Endometrium (tissue), 2 donors: ENCODE data around the gene CPZ.
"Not testable (repeated sequence)": the region's sequence is repeated elsewhere in the genome, so short reads cannot be mapped to it uniquely, and the experiment has no call there.

Experiments
- FAIRE-seq: peaks from 2 replicates; lab custom pipeline; 2012; peaks lifted over from hg19 to GRCh38; lab: Jason Lieb, UNC
- donor health status: control.
- donor health status: control.

Gene CPZ

GRCh38 chr4:8612646-8613045, 20.1 kb downstream of the CPZ start:
- FAIRE-seq: no peak

GRCh38 chr4:8613421-8614364, 21.1 kb downstream of the CPZ start:
- no peak for FAIRE-seq

- FAIRE-seq: no peak
These were observed 22.0 kb downstream of the CPZ start for GRCh38 chr4:8614365-8615193.

- no peak for FAIRE-seq
These were observed 22.8 kb downstream of the CPZ start for GRCh38 chr4:8615366-8615765.

GRCh38 chr4:8615921-8616787, 23.6 kb downstream of the CPZ start:
- no peak for FAIRE-seq

GRCh38 chr4:8616831-8617230, 24.3 kb downstream of the CPZ start:
- FAIRE-seq: no peak

- no peak for FAIRE-seq
These were observed 25.0 kb downstream of the CPZ start for GRCh38 chr4:8617486-8618040.

GRCh38 chr4:8618421-8618820, 25.9 kb downstream of the CPZ start:
- no peak for FAIRE-seq

- no peak for FAIRE-seq
These were observed 26.6 kb downstream of the CPZ start for GRCh38 chr4:8618961-8619720.

- FAIRE-seq: not testable (repeated sequence)
These were observed 28.6 kb downstream of the CPZ start for GRCh38 chr4:8621135-8621534.

- not testable (repeated sequence) for FAIRE-seq
These were observed 32.2 kb downstream of the CPZ start for GRCh38 chr4:8624601-8625272.

- FAIRE-seq: not testable (repeated sequence)
These were observed 37.8 kb downstream of the CPZ start for GRCh38 chr4:8630240-8630905.

- not testable (repeated sequence) for FAIRE-seq
These were observed 39.3 kb downstream of the CPZ start for GRCh38 chr4:8631896-8632295.

GRCh38 chr4:8634773-8635172, 42.2 kb downstream of the CPZ start:
- FAIRE-seq: not testable (repeated sequence)

GRCh38 chr4:8635897-8636554, 43.5 kb downstream of the CPZ start:
- peak; percentile 80 for FAIRE-seq

- FAIRE-seq: no peak
These were observed 45.0 kb downstream of the CPZ start for GRCh38 chr4:8637456-8637984.

- no peak for FAIRE-seq
These were observed 46.5 kb downstream of the CPZ start for GRCh38 chr4:8639021-8639420.

GRCh38 chr4:8639777-8640720, 47.5 kb downstream of the CPZ start:
- FAIRE-seq: no peak
